NCI-H146 treated with DMSO at 0.1 percent for 48 hours (cell line): Measurements from ENCODE around the gene TNIP2.
"Not testable (repeated sequence)": the region's sequence is repeated elsewhere in the genome, so short reads cannot be mapped to it uniquely, and the experiment has no call there.

Experiments used
- DNase-seq: peaks from one replicate; lab custom pipeline; 2025; ENCODE audit not compliant: unreplicated experiment; lab: John Stamatoyannopoulos, UW

TNIP2 gene

GRCh38 chr4:2794486-2795299 is 38.6 kb upstream of the TNIP2 start:
- no peak for DNase-seq

- no peak for DNase-seq
Observed at GRCh38 chr4:2793586-2794485, 37.7 kb upstream of the TNIP2 start.

GRCh38 chr4:2792711-2793585 is 36.8 kb upstream of the TNIP2 start, which contains the start of gene SH3BP2:
Gene SH3BP2, plus strand, starts transcription at chr4:2793085. Its CDS starts 27,533 bp downstream, at chr4:2820618.
- no peak for DNase-seq

GRCh38 chr4:2792396-2792710 is 36.2 kb upstream of the TNIP2 start:
- DNase-seq = no peak

- no peak for DNase-seq
Observed at GRCh38 chr4:2791518-2792395, 35.6 kb upstream of the TNIP2 start.

GRCh38 chr4:2790583-2791517 is 34.7 kb upstream of the TNIP2 start:
- no peak for DNase-seq

- no peak for DNase-seq
Observed at GRCh38 chr4:2789793-2790582, 33.9 kb upstream of the TNIP2 start.

GRCh38 chr4:2789351-2789750 is 33.2 kb upstream of the TNIP2 start:
- no peak for DNase-seq

- DNase-seq = no peak
Observed at GRCh38 chr4:2788532-2789103, 32.5 kb upstream of the TNIP2 start.

- no peak for DNase-seq
Observed at GRCh38 chr4:2788101-2788500, 32.0 kb upstream of the TNIP2 start.

- no peak for DNase-seq
Observed at GRCh38 chr4:2787230-2788100, 31.3 kb upstream of the TNIP2 start.

GRCh38 chr4:2786794-2787229 is 30.7 kb upstream of the TNIP2 start:
- DNase-seq = no peak

- DNase-seq = no peak
Observed at GRCh38 chr4:2786152-2786671, 30.1 kb upstream of the TNIP2 start.

- DNase-seq = no peak
Observed at GRCh38 chr4:2785613-2786012, 29.5 kb upstream of the TNIP2 start.

- DNase-seq = no peak
Observed at GRCh38 chr4:2783790-2784189, 27.7 kb upstream of the TNIP2 start.

GRCh38 chr4:2781911-2782310 is 25.8 kb upstream of the TNIP2 start:
- DNase-seq = no peak

- DNase-seq = not testable (repeated sequence)
Observed at GRCh38 chr4:2780643-2781042, 24.5 kb upstream of the TNIP2 start.
